GM23338 (cell line): Measurements from ENCODE around the gene RNF207. TPM values are rescaled to one million over a fixed set of nuclear protein-coding genes. Genes with fewer than 3 reads are reported as not detected.

Source experiments
- ATAC-seq: fragments of 200-7000 bp; cut with Tn5 transposase; 3 replicates; pipeline ENCODE4 v1.9.1; 2020
- DNase-seq: peaks from one replicate; pipeline ENCODE4 v3.0.0-alpha.2; 2015; ENCODE audit warnings: low spot score
- H2AFZ ChIP-seq: fragments of 200-600 bp; sonication (generic); 2 replicates; pipeline ENCODE4 v1.8.0; 2016; ENCODE audit warnings: antibody characterized with exemption, mild to moderate bottlenecking, moderate library complexity
- H3F3A ChIP-seq: fragments of 200-600 bp; sonication (generic); replicated peaks from 2 replicates; pipeline ENCODE4 v1.8.0; 2017; ENCODE audit warnings: antibody characterized with exemption, mixed run types, low read depth
- H3K27ac ChIP-seq: fragments of 200-600 bp; sonication (generic); 2 replicates; pipeline ENCODE4 v1.6.1; 2016; ENCODE audit warnings: low read depth
- H3K27me3 ChIP-seq: fragments of 200-600 bp; sonication (generic); 2 replicates; pipeline ENCODE4 v1.8.0; 2016; ENCODE audit warnings: mild to moderate bottlenecking, mixed run types, moderate library complexity; ENCODE audit not compliant: insufficient read depth
- H3K36me3 ChIP-seq: fragments of 200-600 bp; sonication (generic); 2 replicates; pipeline ENCODE4 v1.8.0; 2016; ENCODE audit warnings: mild to moderate bottlenecking; ENCODE audit not compliant: insufficient read depth
- H3K4me1 ChIP-seq: fragments of 200-600 bp; sonication (generic); 2 replicates; pipeline ENCODE4 v1.8.0; 2016; ENCODE audit warnings: mild to moderate bottlenecking, moderate library complexity; ENCODE audit not compliant: insufficient read depth
- H3K4me2 ChIP-seq: fragments of 200-600 bp; sonication (generic); 2 replicates; pipeline ENCODE4 v1.7.1; 2017; ENCODE audit warnings: mixed run types
- H3K4me3 ChIP-seq: fragments of 200-600 bp; sonication (generic); 2 replicates; pipeline ENCODE4 v1.6.1; 2016; ENCODE audit warnings: mixed run types
- H3K79me2 ChIP-seq: fragments of 200-600 bp; sonication (generic); replicated peaks from 2 replicates; pipeline ENCODE4 v1.8.0; 2017; ENCODE audit warnings: mild to moderate bottlenecking; ENCODE audit not compliant: insufficient read depth
- H3K9me2 ChIP-seq: fragments of 200-600 bp; sonication (generic); 2 replicates; pipeline ENCODE4 v1.8.0; 2017; ENCODE audit not compliant: insufficient read depth
- H4K20me1 ChIP-seq: fragments of 200-600 bp; sonication (generic); replicated peaks from 2 replicates; pipeline ENCODE4 v1.8.0; 2017; ENCODE audit warnings: mild to moderate bottlenecking; ENCODE audit not compliant: insufficient read depth
- H3K27ac Mint-ChIP-seq: 2 replicates; pipeline ENCODE4 v1.8.0; 2020; ENCODE audit warnings: inconsistent platforms, mild to moderate bottlenecking, moderate library complexity, mixed read lengths
- H3K27me3 Mint-ChIP-seq: 3 replicates; pipeline ENCODE4 v1.8.0; 2022; ENCODE audit warnings: low read depth, mild to moderate bottlenecking, moderate library complexity, mixed read lengths, inconsistent platforms; ENCODE audit not compliant: insufficient read depth, poor library complexity
- H3K36me3 Mint-ChIP-seq: 3 replicates; pipeline ENCODE4 v1.8.0; 2021; ENCODE audit warnings: low read depth, mild to moderate bottlenecking, inconsistent platforms, moderate library complexity, mixed read lengths
- H3K4me1 Mint-ChIP-seq: 3 replicates; pipeline ENCODE4 v1.8.0; 2020; ENCODE audit warnings: mild to moderate bottlenecking, inconsistent platforms, mixed read lengths
- H3K4me3 Mint-ChIP-seq: 3 replicates; pipeline ENCODE4 v1.8.0; 2021; ENCODE audit warnings: moderate library complexity, mild to moderate bottlenecking, inconsistent platforms, mixed read lengths
- H3K9me3 Mint-ChIP-seq: 3 replicates; pipeline ENCODE4 v1.8.0; 2020; ENCODE audit warnings: moderate library complexity, mild to moderate bottlenecking, inconsistent platforms, mixed read lengths
- CREB1 ChIP-seq: fragments of 250-450 bp; sonication (Bioruptor Pico); IDR thresholded peaks from 2 replicates; pipeline ENCODE4 v1.5.0; 2020; ENCODE audit warnings: low read depth, mild to moderate bottlenecking, moderate library complexity
- EZH2 ChIP-seq: fragments of 200-600 bp; sonication (generic); IDR thresholded peaks from one replicate; pipeline ENCODE4 v1.8.0; 2017; ENCODE audit warnings: antibody characterized with exemption, mild to moderate bottlenecking, low read depth; ENCODE audit not compliant: unreplicated experiment
- EZH2phosphoT487 ChIP-seq: fragments of 200-600 bp; sonication (generic); IDR thresholded peaks from one replicate; pipeline ENCODE4 v1.8.1; 2018; ENCODE audit warnings: antibody characterized with exemption; ENCODE audit not compliant: unreplicated experiment
- JUNB ChIP-seq: IDR thresholded peaks from one replicate; pipeline ENCODE4 v1.6.1; 2016; ENCODE audit warnings: antibody characterized with exemption; ENCODE audit not compliant: unreplicated experiment
- POLR2AphosphoS5 ChIP-seq: IDR thresholded peaks from 2 replicates; pipeline ENCODE4 v1.6.1; 2016; ENCODE audit warnings: antibody characterized with exemption, low read depth
- STAT1 ChIP-seq: IDR thresholded peaks from one replicate; pipeline ENCODE4 v1.6.1; 2016; ENCODE audit warnings: antibody characterized with exemption; ENCODE audit not compliant: unreplicated experiment
- ZNF114 ChIP-seq: fragments of 250-450 bp; sonication (Bioruptor Pico); IDR thresholded peaks from 2 replicates; pipeline ENCODE4 v1.5.0; 2020; ENCODE audit warnings: mild to moderate bottlenecking, moderate library complexity
- polyA plus RNA-seq: library from polyadenylated mRNA; unstranded; fragments of >200 nt; fragmentation: Nextera tagmentation; extraction: Ambion mirVana; gene quantifications from 2 replicates; pipeline ENCODE4 v1.2.1, GENCODE V29; 2016
- total RNA-seq: library from RNA; depleted of rRNA; stranded (reverse); fragments of >200 nt; shearing (Covaris generic); gene quantifications from 2 replicates; pipeline ENCODE4 v1.2.3, GENCODE V29; 2014
- TF ChIP-seq, protein P1 (sequence below), 2 experiments: fragments of 200-600 bp in 1 of 2; sonication (generic) in 1 of 2; conservative IDR thresholded peaks; 2 replicates each; pipeline versions ENCODE4 v1.5.1 to v1.6.1; 2016 to 2017; ENCODE audit warnings: antibody characterized with exemption in 2 of 2, low read depth in 2 of 2, mild to moderate bottlenecking in 2 of 2, moderate library complexity in 1 of 2
- TF ChIP-seq, protein P2 (sequence below): IDR thresholded peaks from 2 replicates; pipeline ENCODE4 v1.6.1; 2016; ENCODE audit warnings: antibody characterized with exemption
- TF ChIP-seq, protein P3 (sequence below): IDR thresholded peaks from one replicate; pipeline ENCODE4 v1.6.1; 2018; ENCODE audit warnings: antibody characterized with exemption; ENCODE audit not compliant: unreplicated experiment

RNF207 gene
- total and polyA plus RNA-seq, 2 experiments from 2014 or later = 1.7 to 2.9 TPM

DNA sequence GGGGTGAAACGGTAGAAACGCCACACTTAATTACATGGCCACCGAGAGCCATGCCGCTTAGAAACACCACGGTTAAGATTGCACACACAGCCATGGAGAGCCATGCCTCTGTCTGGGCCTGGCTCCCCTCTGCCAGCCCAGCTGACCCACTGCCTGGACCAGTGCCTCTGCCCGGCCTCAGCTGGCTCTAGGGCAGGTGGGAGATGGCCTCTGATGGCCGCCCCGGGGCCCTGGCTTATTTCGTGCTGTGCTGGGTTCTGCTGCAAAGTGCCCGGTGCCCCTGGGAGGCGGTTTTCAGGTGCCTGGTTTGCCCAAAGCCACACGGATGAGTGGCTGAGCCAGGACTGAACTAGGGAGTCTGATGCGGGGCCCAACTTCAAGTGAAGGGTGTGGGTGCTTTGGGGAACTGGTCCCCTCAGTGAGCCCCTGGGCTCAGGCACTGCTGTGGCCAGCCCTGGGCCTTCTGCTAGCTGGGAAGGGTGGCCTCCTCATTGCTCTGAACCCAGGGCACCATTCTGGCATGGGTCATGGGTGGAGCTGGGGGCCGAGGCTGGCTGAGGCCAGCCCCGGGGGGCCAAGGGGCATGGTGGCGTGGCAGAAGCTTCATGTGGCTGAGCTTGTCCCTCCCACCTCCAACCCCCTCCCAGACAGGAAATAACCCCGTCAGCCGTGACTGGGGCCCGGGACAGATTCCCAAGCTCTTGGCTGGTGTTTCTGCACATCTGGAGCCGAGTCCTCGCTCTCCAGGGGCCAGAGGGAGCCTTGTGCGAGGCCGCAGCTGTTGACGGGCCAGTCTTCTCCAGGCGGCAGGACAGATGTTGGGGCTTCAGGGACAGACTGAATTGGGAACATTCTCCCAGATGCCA, 56.9 kb downstream of the RNF207 start:
- Mint-ChIP-seq H3K4me3 (no peak overlapping the region), H3K36me3 (no peaks in the 10 kb centered on the region; the same call in 2 of the 3 replicates), H3K9me3 (no peaks in the 10 kb centered on the region), H3K4me1 (peaks cover 8% of the 10 kb centered on the region; the same call in 2 of the 3 replicates), H3K27ac (no peak overlapping the region), H3K27me3 (peaks cover 29% of the 10 kb centered on the region)
- no peaks in the 10 kb centered on the region for H3K79me2 ChIP-seq
- DNase-seq (no peak), ATAC-seq (no peak)
- no peak overlapping the region for H2AFZ ChIP-seq
- no peak overlapping the region for H3K4me3 ChIP-seq
- no peak overlapping the region for H3K27ac ChIP-seq
- H3K36me3 ChIP-seq = no peaks in the 10 kb centered on the region
- H4K20me1 ChIP-seq = no peaks in the 10 kb centered on the region; the same call in 1 of the 2 replicates
- H3K27me3 ChIP-seq = peaks cover 21% of the 10 kb centered on the region
- no peaks in the 10 kb centered on the region for H3K9me2 ChIP-seq
- H3F3A ChIP-seq = peaks cover 21% of the 10 kb centered on the region
- no peak overlapping the region for H3K4me2 ChIP-seq
- H3K4me1 ChIP-seq = no peaks in the 10 kb centered on the region; the same call in 1 of the 2 replicates
- TF ChIP-seq EZH2phosphoT487 (no peak), ZNF114 (CRISPR knock-in tag) (no peak), JUNB (no peak), EZH2 (no peak), STAT1 (no peak), CREB1 (no peak), POLR2AphosphoS5 (no peak)
- TF ChIP-seq, protein P1, sequence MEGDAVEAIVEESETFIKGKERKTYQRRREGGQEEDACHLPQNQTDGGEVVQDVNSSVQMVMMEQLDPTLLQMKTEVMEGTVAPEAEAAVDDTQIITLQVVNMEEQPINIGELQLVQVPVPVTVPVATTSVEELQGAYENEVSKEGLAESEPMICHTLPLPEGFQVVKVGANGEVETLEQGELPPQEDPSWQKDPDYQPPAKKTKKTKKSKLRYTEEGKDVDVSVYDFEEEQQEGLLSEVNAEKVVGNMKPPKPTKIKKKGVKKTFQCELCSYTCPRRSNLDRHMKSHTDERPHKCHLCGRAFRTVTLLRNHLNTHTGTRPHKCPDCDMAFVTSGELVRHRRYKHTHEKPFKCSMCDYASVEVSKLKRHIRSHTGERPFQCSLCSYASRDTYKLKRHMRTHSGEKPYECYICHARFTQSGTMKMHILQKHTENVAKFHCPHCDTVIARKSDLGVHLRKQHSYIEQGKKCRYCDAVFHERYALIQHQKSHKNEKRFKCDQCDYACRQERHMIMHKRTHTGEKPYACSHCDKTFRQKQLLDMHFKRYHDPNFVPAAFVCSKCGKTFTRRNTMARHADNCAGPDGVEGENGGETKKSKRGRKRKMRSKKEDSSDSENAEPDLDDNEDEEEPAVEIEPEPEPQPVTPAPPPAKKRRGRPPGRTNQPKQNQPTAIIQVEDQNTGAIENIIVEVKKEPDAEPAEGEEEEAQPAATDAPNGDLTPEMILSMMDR (conservative IDR thresholded peaks at IDR 0.05; ENCODE audit: low read depth in 2 of 2) = no peak
- TF ChIP-seq, protein P2, sequence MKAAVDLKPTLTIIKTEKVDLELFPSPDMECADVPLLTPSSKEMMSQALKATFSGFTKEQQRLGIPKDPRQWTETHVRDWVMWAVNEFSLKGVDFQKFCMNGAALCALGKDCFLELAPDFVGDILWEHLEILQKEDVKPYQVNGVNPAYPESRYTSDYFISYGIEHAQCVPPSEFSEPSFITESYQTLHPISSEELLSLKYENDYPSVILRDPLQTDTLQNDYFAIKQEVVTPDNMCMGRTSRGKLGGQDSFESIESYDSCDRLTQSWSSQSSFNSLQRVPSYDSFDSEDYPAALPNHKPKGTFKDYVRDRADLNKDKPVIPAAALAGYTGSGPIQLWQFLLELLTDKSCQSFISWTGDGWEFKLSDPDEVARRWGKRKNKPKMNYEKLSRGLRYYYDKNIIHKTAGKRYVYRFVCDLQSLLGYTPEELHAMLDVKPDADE = no peak
- TF ChIP-seq, protein P3, sequence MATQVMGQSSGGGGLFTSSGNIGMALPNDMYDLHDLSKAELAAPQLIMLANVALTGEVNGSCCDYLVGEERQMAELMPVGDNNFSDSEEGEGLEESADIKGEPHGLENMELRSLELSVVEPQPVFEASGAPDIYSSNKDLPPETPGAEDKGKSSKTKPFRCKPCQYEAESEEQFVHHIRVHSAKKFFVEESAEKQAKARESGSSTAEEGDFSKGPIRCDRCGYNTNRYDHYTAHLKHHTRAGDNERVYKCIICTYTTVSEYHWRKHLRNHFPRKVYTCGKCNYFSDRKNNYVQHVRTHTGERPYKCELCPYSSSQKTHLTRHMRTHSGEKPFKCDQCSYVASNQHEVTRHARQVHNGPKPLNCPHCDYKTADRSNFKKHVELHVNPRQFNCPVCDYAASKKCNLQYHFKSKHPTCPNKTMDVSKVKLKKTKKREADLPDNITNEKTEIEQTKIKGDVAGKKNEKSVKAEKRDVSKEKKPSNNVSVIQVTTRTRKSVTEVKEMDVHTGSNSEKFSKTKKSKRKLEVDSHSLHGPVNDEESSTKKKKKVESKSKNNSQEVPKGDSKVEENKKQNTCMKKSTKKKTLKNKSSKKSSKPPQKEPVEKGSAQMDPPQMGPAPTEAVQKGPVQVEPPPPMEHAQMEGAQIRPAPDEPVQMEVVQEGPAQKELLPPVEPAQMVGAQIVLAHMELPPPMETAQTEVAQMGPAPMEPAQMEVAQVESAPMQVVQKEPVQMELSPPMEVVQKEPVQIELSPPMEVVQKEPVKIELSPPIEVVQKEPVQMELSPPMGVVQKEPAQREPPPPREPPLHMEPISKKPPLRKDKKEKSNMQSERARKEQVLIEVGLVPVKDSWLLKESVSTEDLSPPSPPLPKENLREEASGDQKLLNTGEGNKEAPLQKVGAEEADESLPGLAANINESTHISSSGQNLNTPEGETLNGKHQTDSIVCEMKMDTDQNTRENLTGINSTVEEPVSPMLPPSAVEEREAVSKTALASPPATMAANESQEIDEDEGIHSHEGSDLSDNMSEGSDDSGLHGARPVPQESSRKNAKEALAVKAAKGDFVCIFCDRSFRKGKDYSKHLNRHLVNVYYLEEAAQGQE = no peak
